Sigmoid colon (tissue), 7 donors: ENCODE data around the gene TMEM179. TPM values are rescaled to one million over a fixed set of nuclear protein-coding genes. Genes with fewer than 3 reads are reported as not detected.

ENCODE experiments used
- DNase-seq: peaks from one replicate; pipeline ENCODE4 v3.0.0-alpha.2; 2019
- H3K27ac ChIP-seq, 4 donors: fragments of 200-600 bp; sonication (generic); one replicate each; pipeline ENCODE4 v1.5.1; 2016 to 2019; ENCODE audit warnings: mild to moderate bottlenecking in 1 of 4
- H3K27me3 ChIP-seq, 3 donors: fragments of 200-600 bp; sonication (generic); one replicate each; pipeline ENCODE4 v1.5.1; 2019; ENCODE audit warnings: mild to moderate bottlenecking in 1 of 3
- H3K36me3 ChIP-seq, 4 donors: fragments of 200-600 bp; sonication (generic); one replicate each; pipeline ENCODE4 v1.5.1; 2016 to 2019
- H3K4me1 ChIP-seq, 4 donors: fragments of 200-600 bp; sonication (generic); one replicate each; pipeline ENCODE4 v1.5.1; 2017 to 2019
- H3K4me3 ChIP-seq, 4 donors: fragments of 200-600 bp; sonication (generic); one replicate each; pipeline ENCODE4 v1.5.1; 2017 to 2019; ENCODE audit warnings: mild to moderate bottlenecking in 2 of 4, moderate library complexity in 1 of 4
- H3K9me3 ChIP-seq, 4 donors: fragments of 200-600 bp in 3 of 4; sonication (generic) in 3 of 4; one replicate each; pipeline versions ENCODE4 v1.5.1 to v1.6.1; 2013 to 2019
- EP300 ChIP-seq, 4 donors: sonication (generic); formaldehyde crosslinking; IDR thresholded peaks; one replicate each; pipeline ENCODE4 v1.6.1; 2017; ENCODE audit warnings: antibody characterized with exemption in 4 of 4
- POLR2A ChIP-seq, 2 donors: fragments of 450-650 bp; IDR thresholded peaks; one replicate each; pipeline ENCODE4 v1.6.1; 2016; ENCODE audit warnings: antibody characterized with exemption in 2 of 2, mild to moderate bottlenecking in 2 of 2, moderate library complexity in 2 of 2
- POLR2AphosphoS5 ChIP-seq, 4 donors: sonication (generic); formaldehyde crosslinking; IDR thresholded peaks; one replicate each; pipeline ENCODE4 v1.6.1; 2017; ENCODE audit warnings: antibody characterized with exemption in 4 of 4
- WGBS, 2 donors: extraction: QIAGEN DNeasy Blood & Tissue Kit; methylation state at CpG; one replicate each; pipeline ENCODE4 v1.1.7; 2013; 5-methylcytosine and 5-hydroxymethylcytosine counted together
- intact Hi-C: fragments of 100-400 bp; cut with DNase I; formaldehyde crosslinking; loops from one replicate; pipeline ENCODE4 v1.15.1; 2023
- polyA plus RNA-seq, 3 donors: library from polyadenylated mRNA; stranded (reverse); fragments of 200-250 nt; gene quantifications; one replicate each; pipeline ENCODE4 v1.2.3, GENCODE V29; 2013
- total RNA-seq, 4 donors: library from RNA; depleted of rRNA; stranded (reverse); fragments of >200 nt; gene quantifications; one replicate each; pipeline ENCODE4 v1.1.0, GENCODE V29; 2016
- TF ChIP-seq, protein P1 (sequence below), 4 experiments: fragments of 450-650 bp in 3 of 4; fragments of 200-600 bp in 1 of 4; IDR thresholded peaks; one replicate each; pipeline ENCODE4 v1.5.1; 2016 to 2019; ENCODE audit warnings: antibody characterized with exemption in 4 of 4, mild to moderate bottlenecking in 3 of 4, moderate library complexity in 2 of 4
- donor health status: healthy with polysubstance abuse.
- donor health status: Bipolar disorder and iron deficiency.
- donor health status: healthy.

Gene TMEM179
- total and polyA plus RNA-seq, 7 donors = 1.4 to 5.4 (median 4.1) TPM; not detected in 2

DNA sequence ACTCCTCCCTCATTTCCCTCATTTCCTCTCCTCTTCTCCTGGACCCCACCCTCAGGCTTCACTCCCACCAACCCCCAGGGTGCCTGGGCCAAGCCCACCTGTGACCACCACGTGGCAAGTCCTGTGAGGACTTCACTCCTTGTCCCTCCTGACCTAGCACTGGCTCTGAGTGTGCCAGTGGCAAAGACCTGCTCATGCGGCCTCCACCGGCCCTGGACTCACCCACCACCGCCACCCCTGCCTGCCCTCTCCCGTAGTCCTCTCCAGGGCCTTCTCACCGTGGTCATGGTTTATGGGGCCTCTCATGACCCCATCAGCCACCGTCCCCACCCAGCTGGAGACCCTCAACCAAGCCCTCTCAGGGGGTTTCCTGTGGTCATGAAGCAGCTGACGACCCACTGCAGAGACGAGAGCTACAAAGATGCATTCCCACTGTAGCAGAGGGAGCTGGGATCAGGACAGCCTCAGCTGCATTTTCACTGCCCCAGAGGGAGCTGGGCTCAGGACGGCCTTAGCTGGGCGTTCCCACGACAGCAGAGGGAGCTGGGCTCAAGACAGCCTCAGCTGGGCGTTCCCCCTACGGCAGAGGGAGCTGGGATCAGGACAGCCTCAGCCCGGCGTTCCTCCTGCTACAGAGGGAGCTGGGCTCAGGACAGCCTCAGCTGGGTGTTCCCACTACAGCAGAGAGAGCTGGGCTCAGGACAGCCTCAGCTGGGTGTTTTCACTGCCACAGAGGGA lies 28.2 kb downstream of the TMEM179 start:
- H3K4me1 ChIP-seq = peaks cover 0 to 18% (median 5%) of the 10 kb centered on the region in 4 donors
- H3K27me3 ChIP-seq = peaks cover 2 to 36% (median 18%) of the 10 kb centered on the region in 3 donors
- TF ChIP-seq, protein P1, sequence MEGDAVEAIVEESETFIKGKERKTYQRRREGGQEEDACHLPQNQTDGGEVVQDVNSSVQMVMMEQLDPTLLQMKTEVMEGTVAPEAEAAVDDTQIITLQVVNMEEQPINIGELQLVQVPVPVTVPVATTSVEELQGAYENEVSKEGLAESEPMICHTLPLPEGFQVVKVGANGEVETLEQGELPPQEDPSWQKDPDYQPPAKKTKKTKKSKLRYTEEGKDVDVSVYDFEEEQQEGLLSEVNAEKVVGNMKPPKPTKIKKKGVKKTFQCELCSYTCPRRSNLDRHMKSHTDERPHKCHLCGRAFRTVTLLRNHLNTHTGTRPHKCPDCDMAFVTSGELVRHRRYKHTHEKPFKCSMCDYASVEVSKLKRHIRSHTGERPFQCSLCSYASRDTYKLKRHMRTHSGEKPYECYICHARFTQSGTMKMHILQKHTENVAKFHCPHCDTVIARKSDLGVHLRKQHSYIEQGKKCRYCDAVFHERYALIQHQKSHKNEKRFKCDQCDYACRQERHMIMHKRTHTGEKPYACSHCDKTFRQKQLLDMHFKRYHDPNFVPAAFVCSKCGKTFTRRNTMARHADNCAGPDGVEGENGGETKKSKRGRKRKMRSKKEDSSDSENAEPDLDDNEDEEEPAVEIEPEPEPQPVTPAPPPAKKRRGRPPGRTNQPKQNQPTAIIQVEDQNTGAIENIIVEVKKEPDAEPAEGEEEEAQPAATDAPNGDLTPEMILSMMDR (IDR thresholded peaks at IDR 0.05) = no peak
- TF ChIP-seq POLR2A (IDR thresholded peaks at IDR 0.05) (no peak), POLR2AphosphoS5 (IDR thresholded peaks at IDR 0.05) (no peak), EP300 (IDR thresholded peaks at IDR 0.05) (no peak)
- H3K4me3 ChIP-seq = no peak overlapping the region
- no peak overlapping the region for H3K27ac ChIP-seq
- intact Hi-C loops = no loop called here
- H3K36me3 ChIP-seq = no peaks in the 10 kb centered on the region
- no peak for DNase-seq
- WGBS, 2 donors = 39 to 63% methylated on average over 16 of the region's 16 CpGs
- no peaks in the 10 kb centered on the region for H3K9me3 ChIP-seq

DNA sequence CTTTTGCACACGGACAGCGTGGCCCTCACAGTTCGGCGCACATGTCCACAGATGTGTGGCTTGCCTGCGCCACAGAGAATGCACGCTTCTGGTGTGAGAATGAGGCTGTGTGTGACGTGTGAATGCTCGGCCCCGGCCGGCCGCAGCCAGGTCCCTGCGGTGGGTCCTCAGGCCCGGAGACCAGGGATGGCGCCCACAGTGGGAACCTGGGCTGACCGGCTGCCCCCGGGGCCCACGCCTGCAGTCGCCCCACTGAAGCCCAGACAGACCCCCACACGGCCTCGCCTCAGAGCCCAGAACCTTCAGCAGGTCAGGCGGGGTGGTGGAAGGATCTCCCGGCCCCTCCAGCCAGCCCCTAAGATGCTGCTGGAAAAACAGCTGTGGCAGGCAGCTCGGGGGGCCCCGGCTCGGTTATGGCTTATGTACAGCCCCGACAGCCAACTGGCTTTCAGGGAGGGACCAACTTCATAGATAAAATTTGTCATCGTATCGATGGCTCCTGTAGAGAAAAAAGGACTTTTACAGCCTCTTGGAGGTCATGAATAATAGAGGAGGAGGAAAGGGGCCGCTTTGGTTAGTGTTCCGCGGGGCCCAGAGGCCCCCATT lies 29.5 kb downstream of the TMEM179 start:
- peaks cover 2 to 38% (median 18%) of the 10 kb centered on the region in 3 donors for H3K27me3 ChIP-seq

DNA sequence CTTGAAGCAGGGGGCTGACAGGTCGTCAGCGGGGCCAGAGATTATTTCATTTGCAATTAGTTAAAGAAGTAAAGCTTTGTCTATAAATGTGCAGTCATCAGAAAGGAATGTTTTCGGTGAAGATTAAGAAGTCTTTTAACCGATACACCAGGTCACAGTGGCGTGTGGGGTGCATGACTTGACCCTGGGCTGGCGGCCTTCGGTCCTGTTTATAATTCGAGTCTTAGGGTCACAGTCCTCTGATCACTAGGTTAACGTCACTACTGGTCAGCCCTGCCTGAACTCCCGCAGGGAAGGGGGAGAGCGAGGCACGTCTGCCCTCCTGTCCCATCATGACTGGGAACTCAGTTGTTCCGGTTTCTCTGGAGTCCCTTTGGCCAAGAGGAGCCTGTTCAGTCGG lies 30.0 kb downstream of the TMEM179 start:
- Histone ChIP-seq H3K36me3 (no peaks in the 10 kb centered on the region), H3K27me3 (peaks cover 2 to 43% (median 18%) of the 10 kb centered on the region in 3 donors), H3K4me1 (peaks cover 0 to 7% (median 0%) of the 10 kb centered on the region in 4 donors), H3K9me3 (no peaks in the 10 kb centered on the region), H3K4me3 (no peak overlapping the region), H3K27ac (no peak overlapping the region)
- TF ChIP-seq, protein P1 (IDR thresholded peaks at IDR 0.05) = no peak
- no peak for TF ChIP-seq POLR2AphosphoS5 (IDR thresholded peaks at IDR 0.05)
- TF ChIP-seq POLR2A (IDR thresholded peaks at IDR 0.05) = no peak
- no peak for TF ChIP-seq EP300 (IDR thresholded peaks at IDR 0.05)
- WGBS, 2 donors = 77 to 88% methylated on average over 14 of the region's 14 CpGs
- intact Hi-C loops = no loop called here
- DNase-seq = no peak

More for the DNA sequence above, 29.5 kb downstream of the TMEM179 start:
- Histone ChIP-seq H3K4me3 (no peak overlapping the region), H3K4me1 (peaks cover 0 to 11% (median 0%) of the 10 kb centered on the region in 4 donors), H3K36me3 (no peaks in the 10 kb centered on the region), H3K9me3 (no peaks in the 10 kb centered on the region), H3K27ac (no peak overlapping the region)
- intact Hi-C loops = no loop called here
- no peak for DNase-seq
- TF ChIP-seq, protein P1 (IDR thresholded peaks at IDR 0.05) = no peak
- TF ChIP-seq POLR2AphosphoS5 (IDR thresholded peaks at IDR 0.05) = no peak
- TF ChIP-seq POLR2A (IDR thresholded peaks at IDR 0.05) = no peak
- 89 to 92% methylated on average over 31 of the region's 31 CpGs for WGBS, 2 donors

DNA sequence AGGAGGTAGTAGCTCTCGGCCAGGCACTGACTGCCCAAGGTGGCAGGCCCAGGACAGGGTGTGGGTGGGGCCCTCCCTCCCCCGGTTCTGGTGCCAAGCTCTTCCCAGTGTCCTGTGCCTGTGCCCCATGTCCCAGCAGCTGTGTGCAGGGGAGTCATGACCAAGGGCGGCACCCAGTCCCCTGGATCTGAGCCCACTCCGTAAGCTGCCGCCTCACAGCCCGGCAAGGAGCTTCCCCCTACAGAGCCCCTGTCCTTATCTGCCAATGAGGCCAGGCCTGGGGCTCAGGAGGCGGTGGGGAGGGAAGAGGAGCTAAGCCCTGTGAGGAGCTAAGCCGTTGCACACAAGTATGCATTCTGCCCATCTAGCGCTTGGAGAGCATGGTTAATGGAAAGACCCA lies 30.6 kb downstream of the TMEM179 start:
- Histone ChIP-seq H3K4me1 (peaks cover 0 to 1% (median 0%) of the 10 kb centered on the region in 4 donors), H3K9me3 (no peaks in the 10 kb centered on the region), H3K4me3 (no peak overlapping the region), H3K27me3 (peaks cover 2 to 44% (median 14%) of the 10 kb centered on the region in 3 donors), H3K36me3 (no peaks in the 10 kb centered on the region), H3K27ac (no peak overlapping the region)
- 60% methylated on average over 9 of the region's 9 CpGs for WGBS, 2 donors
- TF ChIP-seq POLR2AphosphoS5 (IDR thresholded peaks at IDR 0.05) (no peak), POLR2A (IDR thresholded peaks at IDR 0.05) (no peak), EP300 (IDR thresholded peaks at IDR 0.05) (no peak)
- TF ChIP-seq, protein P1 (IDR thresholded peaks at IDR 0.05) = no peak
- intact Hi-C loops = no loop called here
- DNase-seq = no peak
